Measurements from ENCODE around the gene ARMC9. TPM values are rescaled to one million over a fixed set of nuclear protein-coding genes. Genes with fewer than 3 reads are reported as not detected.
"Not testable (repeated sequence)": the region's sequence is repeated elsewhere in the genome, so short reads cannot be mapped to it uniquely, and the experiment has no call there.

ARMC9 gene
- total RNA-seq, 1 donor, result 0.73 TPM

DNA sequence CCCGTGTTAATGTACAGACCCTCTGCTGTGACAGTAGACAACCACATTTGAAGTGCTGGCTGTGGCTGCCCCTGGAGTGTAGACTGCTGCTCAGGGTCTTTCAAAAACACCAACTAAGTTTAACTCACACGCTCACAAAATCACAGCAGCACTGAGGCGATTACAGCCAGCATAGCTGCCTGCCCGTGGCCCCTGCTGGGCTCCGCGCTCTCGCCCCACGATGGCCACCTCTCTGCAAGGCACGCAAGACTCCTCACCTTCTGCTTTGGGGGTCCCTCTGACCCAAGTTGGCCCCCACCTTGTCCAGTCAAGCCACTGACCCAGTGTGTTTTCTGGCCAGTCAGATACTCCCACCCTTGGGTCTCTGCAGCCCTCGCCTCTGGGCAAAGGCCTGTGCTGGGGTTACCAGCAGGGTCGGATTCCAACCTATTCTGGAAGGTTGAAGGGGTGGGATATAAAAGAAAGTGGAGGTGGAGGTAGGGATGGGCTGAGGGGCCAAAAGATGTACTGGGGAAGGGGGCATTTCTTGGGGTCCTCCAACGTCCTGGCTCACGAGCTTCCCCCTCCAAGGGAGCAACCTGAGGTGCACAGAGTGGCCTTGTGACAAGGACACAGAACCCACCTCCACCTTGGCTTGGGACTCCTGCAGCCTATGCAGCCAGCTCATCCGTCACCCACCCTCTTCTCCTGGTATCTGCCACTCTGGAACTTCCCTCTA is 194.2 kb downstream of the ARMC9 start:
- no peak overlapping the region for H3K4me3 ChIP-seq (ENCODE audit: low read length)
- H3K27me3 ChIP-seq (ENCODE audit: insufficient read depth, low read length), result no peaks in the 10 kb centered on the region
- no peaks in the 10 kb centered on the region for H3K9me3 ChIP-seq (ENCODE audit: low read depth, low read length)
- peaks cover 79% of the 10 kb centered on the region for H3K4me1 ChIP-seq (ENCODE audit: insufficient read depth, low read length)

DNA sequence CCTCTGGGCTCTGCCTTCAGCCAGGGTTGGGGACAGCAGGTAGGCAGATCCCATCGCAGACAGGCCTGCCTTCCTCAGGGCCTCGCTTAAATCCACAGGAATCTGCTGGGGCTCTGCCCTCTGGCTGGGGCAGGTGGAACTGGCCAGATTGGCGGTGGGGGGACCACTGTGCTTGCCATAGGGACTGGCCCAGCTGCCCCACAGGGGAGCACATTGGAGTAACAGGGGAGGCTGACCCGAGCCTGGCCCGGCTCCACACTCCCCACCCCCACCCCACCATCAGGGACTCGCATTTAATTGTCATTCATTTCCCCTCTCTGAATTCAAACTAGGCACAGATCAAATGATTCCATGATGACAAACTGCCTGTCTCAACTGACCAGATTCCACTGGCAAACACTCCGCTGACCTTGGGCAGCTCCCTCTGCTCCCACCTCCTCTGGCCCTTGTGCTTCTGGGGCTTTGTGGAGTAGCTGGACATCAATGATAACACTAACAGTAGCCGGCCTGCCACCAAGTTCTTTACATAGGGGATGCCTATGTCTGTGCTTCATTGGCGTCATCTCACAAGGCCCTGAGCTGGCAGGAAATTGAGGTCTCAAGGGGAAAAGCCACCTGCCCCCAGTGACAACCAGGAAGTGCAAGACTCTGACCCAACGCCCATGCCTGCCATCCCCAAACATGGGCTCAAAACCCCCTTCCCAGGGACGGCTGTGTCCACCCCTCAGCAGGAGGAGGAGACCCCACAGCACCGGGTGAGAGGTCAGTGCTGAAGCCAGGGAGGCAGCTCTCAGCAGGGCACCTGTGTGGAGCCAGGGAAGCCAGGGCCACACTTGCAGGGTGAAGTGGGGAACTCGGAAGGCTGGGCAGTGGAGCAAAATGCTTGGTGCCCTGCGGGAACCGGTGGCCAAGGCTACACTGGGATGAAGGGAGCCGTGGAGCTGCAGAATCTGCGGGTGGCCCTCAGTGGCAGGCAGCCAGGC is 195.0 kb downstream of the ARMC9 start:
- peak overlapping the region; percentile 33 for H3K4me3 ChIP-seq (ENCODE audit: low read length)
- H3K9me3 ChIP-seq (ENCODE audit: low read depth, low read length), result no peaks in the 10 kb centered on the region
- peaks cover 72% of the 10 kb centered on the region for H3K4me1 ChIP-seq (ENCODE audit: insufficient read depth, low read length)
- H3K27me3 ChIP-seq (ENCODE audit: insufficient read depth, low read length), result no peaks in the 10 kb centered on the region

GRCh38 chr2:231394211-231395141 is 196.0 kb downstream of the ARMC9 start:
- Histone ChIP-seq H3K4me1 (ENCODE audit: insufficient read depth, low read length) (peaks cover 69% of the 10 kb centered on the region), H3K27me3 (ENCODE audit: insufficient read depth, low read length) (no peaks in the 10 kb centered on the region), H3K4me3 (ENCODE audit: low read length) (peak overlapping the region; percentile 33), H3K9me3 (ENCODE audit: low read depth, low read length) (no peaks in the 10 kb centered on the region)

GRCh38 chr2:231395188-231396057 is 197.0 kb downstream of the ARMC9 start, which contains the start of gene B3GNT7:
Gene B3GNT7, plus strand, starts transcription at chr2:231395710. Its CDS starts 94 bp downstream, at chr2:231395804.
- Histone ChIP-seq H3K4me1 (ENCODE audit: insufficient read depth, low read length) (peaks cover 65% of the 10 kb centered on the region), H3K4me3 (ENCODE audit: low read length) (peak within 1 kb of the TSS; percentile 23), H3K27me3 (ENCODE audit: insufficient read depth, low read length) (no peaks in the 10 kb centered on the region), H3K9me3 (ENCODE audit: low read depth, low read length) (no peaks in the 10 kb centered on the region)

GRCh38 chr2:231396058-231396821 is 197.8 kb downstream of the ARMC9 start:
- H3K4me1 ChIP-seq (ENCODE audit: insufficient read depth, low read length), result peaks cover 58% of the 10 kb centered on the region
- H3K4me3 ChIP-seq (ENCODE audit: low read length), result peak overlapping the region; percentile 20
- H3K27me3 ChIP-seq (ENCODE audit: insufficient read depth, low read length), result no peaks in the 10 kb centered on the region
- no peaks in the 10 kb centered on the region for H3K9me3 ChIP-seq (ENCODE audit: low read depth, low read length)

- Histone ChIP-seq H3K4me3 (ENCODE audit: low read length) (no peak overlapping the region), H3K4me1 (ENCODE audit: insufficient read depth, low read length) (peaks cover 48% of the 10 kb centered on the region), H3K27me3 (ENCODE audit: insufficient read depth, low read length) (no peaks in the 10 kb centered on the region), H3K9me3 (ENCODE audit: low read depth, low read length) (no peaks in the 10 kb centered on the region)
Observed at GRCh38 chr2:231397011-231397927, 198.8 kb downstream of the ARMC9 start.

DNA sequence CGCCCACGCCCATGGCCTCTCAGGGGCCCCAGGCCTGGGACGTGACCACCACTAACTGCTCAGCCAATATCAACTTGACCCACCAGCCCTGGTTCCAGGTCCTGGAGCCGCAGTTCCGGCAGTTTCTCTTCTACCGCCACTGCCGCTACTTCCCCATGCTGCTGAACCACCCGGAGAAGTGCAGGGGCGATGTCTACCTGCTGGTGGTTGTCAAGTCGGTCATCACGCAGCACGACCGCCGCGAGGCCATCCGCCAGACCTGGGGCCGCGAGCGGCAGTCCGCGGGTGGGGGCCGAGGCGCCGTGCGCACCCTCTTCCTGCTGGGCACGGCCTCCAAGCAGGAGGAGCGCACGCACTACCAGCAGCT is 199.5 kb downstream of the ARMC9 start:
- no peaks in the 10 kb centered on the region for H3K9me3 ChIP-seq (ENCODE audit: low read depth, low read length)
- H3K4me1 ChIP-seq (ENCODE audit: insufficient read depth, low read length), result peaks cover 41% of the 10 kb centered on the region
- H3K27me3 ChIP-seq (ENCODE audit: insufficient read depth, low read length), result no peaks in the 10 kb centered on the region

GRCh38 chr2:231398585-231398984 is 200.2 kb downstream of the ARMC9 start:
- no peaks in the 10 kb centered on the region for H3K27me3 ChIP-seq (ENCODE audit: insufficient read depth, low read length)
- H3K9me3 ChIP-seq (ENCODE audit: low read depth, low read length), result no peaks in the 10 kb centered on the region
- H3K4me1 ChIP-seq (ENCODE audit: insufficient read depth, low read length), result peaks cover 35% of the 10 kb centered on the region
- H3K4me3 ChIP-seq (ENCODE audit: low read length), result no peak overlapping the region

More for the DNA sequence above, 199.5 kb downstream of the ARMC9 start:
- H3K4me3 ChIP-seq (ENCODE audit: low read length), result no peak overlapping the region

- no peaks in the 10 kb centered on the region for H3K27me3 ChIP-seq (ENCODE audit: insufficient read depth, low read length)
- H3K9me3 ChIP-seq (ENCODE audit: low read depth, low read length), result no peaks in the 10 kb centered on the region
- peaks cover 28% of the 10 kb centered on the region for H3K4me1 ChIP-seq (ENCODE audit: insufficient read depth, low read length)
- H3K4me3 ChIP-seq (ENCODE audit: low read length), result no peak overlapping the region
Observed at GRCh38 chr2:231399046-231399852, 200.8 kb downstream of the ARMC9 start.

DNA sequence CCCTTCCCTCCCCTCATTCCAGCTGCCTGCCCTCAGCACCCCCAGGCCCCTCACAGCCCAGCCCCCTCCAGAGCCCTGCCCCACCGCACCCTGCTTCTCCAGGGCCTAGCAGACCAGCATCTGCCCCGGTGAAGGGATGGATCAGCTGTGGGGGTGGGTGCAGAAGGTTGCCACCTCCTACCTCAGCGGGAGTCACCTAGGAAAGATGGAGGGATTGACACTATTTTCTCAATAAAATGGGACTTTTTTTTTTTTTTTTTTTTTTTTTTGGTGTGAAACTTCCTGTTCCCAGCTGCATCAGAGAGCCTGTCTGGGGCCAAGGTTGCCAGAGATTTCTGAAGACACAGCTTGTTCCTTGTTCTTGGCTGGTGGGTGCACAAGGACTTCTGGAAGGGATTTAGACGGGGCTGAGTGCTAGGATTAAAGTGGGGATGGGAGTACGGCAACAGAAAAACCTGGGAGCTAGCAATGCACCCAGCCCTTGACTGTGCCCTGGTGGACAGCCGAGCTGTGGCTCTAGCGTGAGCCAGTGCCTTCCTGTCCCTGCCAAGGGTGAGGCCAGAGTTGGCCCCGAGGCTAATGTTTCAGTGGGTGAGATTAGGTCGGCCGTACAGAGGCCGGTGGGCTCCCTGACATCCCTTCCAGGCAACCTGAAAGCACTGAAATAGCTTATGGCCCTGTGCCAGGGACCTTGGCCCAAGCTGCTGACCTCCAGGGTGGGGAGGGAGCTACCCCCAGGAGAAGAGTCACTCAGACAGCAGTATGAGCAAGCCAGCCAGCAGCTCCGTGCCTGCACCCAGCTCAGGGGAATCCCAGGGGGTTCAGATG is 201.6 kb downstream of the ARMC9 start:
- Histone ChIP-seq H3K9me3 (ENCODE audit: low read depth, low read length) (no peaks in the 10 kb centered on the region), H3K4me1 (ENCODE audit: insufficient read depth, low read length) (peaks cover 21% of the 10 kb centered on the region), H3K4me3 (ENCODE audit: low read length) (no peak overlapping the region), H3K27me3 (ENCODE audit: insufficient read depth, low read length) (no peaks in the 10 kb centered on the region)

DNA sequence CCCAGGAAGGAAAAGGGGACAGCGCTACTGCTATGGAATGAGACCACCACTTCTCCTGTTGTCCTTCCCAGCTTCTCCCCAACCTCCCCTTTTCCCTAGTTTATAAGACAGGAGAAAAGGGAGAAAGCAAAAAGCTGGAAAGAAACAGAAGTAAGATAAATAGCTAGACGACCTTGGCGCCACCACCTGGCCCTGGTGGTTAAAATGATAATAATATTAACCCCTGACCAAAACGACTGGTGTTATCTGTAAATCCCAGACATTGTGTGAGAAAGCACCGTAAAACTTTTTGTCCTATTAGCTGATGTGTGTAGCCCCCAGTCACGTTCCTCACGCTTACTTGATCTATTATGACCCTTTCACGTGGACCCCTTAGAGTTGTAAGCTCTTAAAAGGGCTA is 202.2 kb downstream of the ARMC9 start:
- H3K9me3 ChIP-seq (ENCODE audit: low read depth, low read length); H3K4me3 ChIP-seq (ENCODE audit: low read length); H3K27me3 ChIP-seq (ENCODE audit: insufficient read depth, low read length): not testable (repeated sequence)
- peaks cover 17% of the 10 kb centered on the region for H3K4me1 ChIP-seq (ENCODE audit: insufficient read depth, low read length)

Measured in mononuclear cell (primary cell).